Liver (tissue), 10 donors: ENCODE measurements around the gene AKIRIN1. TPM values are rescaled to one million over a fixed set of nuclear protein-coding genes. Genes with fewer than 3 reads are reported as not detected.
"Not testable (repeated sequence)": the region's sequence is repeated elsewhere in the genome, so short reads cannot be mapped to it uniquely, and the experiment has no call there.

ENCODE experiments used
- DNase-seq: peaks from one replicate; pipeline ENCODE4 v3.0.0-alpha.2; 2017; ENCODE audit warnings: low spot score
- H3K27ac ChIP-seq, 2 donors: one replicate each; pipeline ENCODE4 v1.7.0; 2013; ENCODE audit warnings: inconsistent platforms in 2 of 2, low read length in 2 of 2, control low read depth in 1 of 2, low read depth in 1 of 2, mild to moderate bottlenecking in 1 of 2
- H3K27me3 ChIP-seq, 4 donors: one replicate each; pipeline versions ENCODE4 v1.6.1 to v1.7.0; 2013; ENCODE audit warnings: low read length in 3 of 4, inconsistent platforms in 1 of 4, mild to moderate bottlenecking in 1 of 4, moderate library complexity in 1 of 4; ENCODE audit not compliant: control insufficient read depth in 4 of 4, insufficient read depth in 4 of 4
- H3K36me3 ChIP-seq, 4 donors: one replicate each; pipeline versions ENCODE4 v1.6.1 to v1.7.0; 2013; ENCODE audit warnings: low read length in 3 of 4, mild to moderate bottlenecking in 3 of 4, low read depth in 1 of 4, moderate library complexity in 1 of 4; ENCODE audit not compliant: control insufficient read depth in 4 of 4, insufficient read depth in 3 of 4
- H3K4me1 ChIP-seq, 4 donors: one replicate each; pipeline versions ENCODE4 v1.6.1 to v1.7.0; 2013; ENCODE audit warnings: low read length in 3 of 4, mild to moderate bottlenecking in 3 of 4, moderate library complexity in 1 of 4; ENCODE audit not compliant: control insufficient read depth in 4 of 4, insufficient read depth in 4 of 4
- H3K4me3 ChIP-seq, 3 donors: one replicate each; pipeline versions ENCODE4 v1.6.1 to v1.7.0; 2013; ENCODE audit warnings: low read length in 3 of 3, control low read depth in 1 of 3, low read depth in 1 of 3, mild to moderate bottlenecking in 1 of 3
- H3K9ac ChIP-seq, 2 donors: one replicate each; pipeline ENCODE4 v1.7.0; 2013; ENCODE audit warnings: low read length in 2 of 2, mild to moderate bottlenecking in 2 of 2, moderate library complexity in 2 of 2, control low read depth in 1 of 2, low read depth in 1 of 2
- H3K9me3 ChIP-seq, 4 donors: one replicate each; pipeline versions ENCODE4 v1.6.1 to v1.7.0; 2013; ENCODE audit warnings: low read length in 3 of 4; ENCODE audit not compliant: control insufficient read depth in 4 of 4
- FOXA1 ChIP-seq: IDR thresholded peaks from 2 replicates; pipeline ENCODE4 v1.6.1; 2016; ENCODE audit warnings: antibody characterized with exemption
- HNF4G ChIP-seq: IDR thresholded peaks from 2 replicates; pipeline ENCODE4 v1.6.1; 2016; ENCODE audit warnings: antibody characterized with exemption
- NR2F2 ChIP-seq: IDR thresholded peaks from 2 replicates; pipeline ENCODE4 v1.6.1; 2016; ENCODE audit warnings: antibody characterized with exemption
- SP1 ChIP-seq: IDR thresholded peaks from 2 replicates; pipeline ENCODE4 v1.6.1; 2018; ENCODE audit warnings: antibody characterized with exemption, mild to moderate bottlenecking
- WGBS: extraction: QIAGEN DNeasy Blood & Tissue Kit; methylation state at CpG from one replicate; pipeline ENCODE4 v1.1.7; 2013; 5-methylcytosine and 5-hydroxymethylcytosine counted together
- polyA plus RNA-seq, 2 donors: library from polyadenylated mRNA; stranded (reverse) in 1 of 2; unstranded in 1 of 2; fragments of 200-250 nt in 1 of 2; fragments of >200 nt in 1 of 2; fragmentation: Nextera tagmentation in 1 of 2; extraction: Ambion mirVana in 1 of 2; gene quantifications; one replicate each; pipeline versions ENCODE4 v1.2.1 to v1.2.3, GENCODE V29; 2013 to 2015
- small RNA-seq: library from RNA; depleted of rRNA; stranded (forward); fragments of <200 nt; gene quantifications from one replicate; pipeline ENCODE3, GENCODE V24; 2014
- total RNA-seq, 2 donors: library from RNA; depleted of rRNA; stranded (reverse); fragments of >200 nt; gene quantifications; one replicate each; pipeline ENCODE4 v1.2.3, GENCODE V29; 2014
- TF ChIP-seq, protein P1 (sequence below): IDR thresholded peaks from 2 replicates; pipeline ENCODE4 v1.6.1; 2016; ENCODE audit warnings: antibody characterized with exemption, mild to moderate bottlenecking
- TF ChIP-seq, protein P2 (sequence below): IDR thresholded peaks from 2 replicates; pipeline ENCODE4 v1.6.1; 2016; ENCODE audit warnings: antibody characterized with exemption
- TF ChIP-seq, protein P3 (sequence below): fragments of 150-350 bp; IDR thresholded peaks from 2 replicates; pipeline ENCODE4 v1.5.1; 2017; ENCODE audit warnings: improper control_type of control experiment, low read depth, low read length; ENCODE audit not compliant: missing input control
- donor health status: healthy.
- donor health status: healthy.
- donor health status: healthy.
- donor health status: healthy.
- donor health status: healthy.

AKIRIN1 gene
- total and polyA plus RNA-seq, 4 donors = 18.2 to 52.4 (median 26.8) TPM

DNA sequence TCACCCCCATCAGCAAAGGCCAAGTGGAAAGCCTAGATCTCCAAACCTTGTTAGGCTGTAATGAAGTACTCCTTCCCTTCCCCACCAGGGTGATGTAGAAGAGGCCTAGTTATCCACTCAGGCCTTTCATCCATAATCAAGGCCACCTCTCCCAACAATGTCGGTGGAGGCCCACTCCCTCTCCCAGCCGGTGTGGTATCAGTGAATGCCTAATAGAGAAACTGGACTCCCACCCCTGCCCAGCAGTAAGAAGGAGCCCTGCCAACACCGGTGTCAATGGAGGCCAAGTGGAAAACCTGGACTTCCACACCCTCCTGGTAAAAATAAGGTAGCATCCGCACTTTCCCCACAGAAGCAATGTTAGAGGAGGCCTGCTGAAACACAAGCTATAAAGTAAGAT is 58.9 kb downstream of the AKIRIN1 start:
- Histone ChIP-seq H3K36me3 (peaks cover 0 to 11% (median 4%) of the 10 kb centered on the region in 4 donors), H3K9me3 (no peaks in the 10 kb centered on the region), H3K27ac (no peak overlapping the region), H3K4me3 (no peak overlapping the region), H3K4me1 (no peaks in the 10 kb centered on the region), H3K9ac (no peak overlapping the region), H3K27me3 (no peaks in the 10 kb centered on the region)
- 96% methylated on average over 4 of the region's 4 CpGs for WGBS
- TF ChIP-seq SP1 (no peak), HNF4G (no peak)
- TF ChIP-seq, protein P1, sequence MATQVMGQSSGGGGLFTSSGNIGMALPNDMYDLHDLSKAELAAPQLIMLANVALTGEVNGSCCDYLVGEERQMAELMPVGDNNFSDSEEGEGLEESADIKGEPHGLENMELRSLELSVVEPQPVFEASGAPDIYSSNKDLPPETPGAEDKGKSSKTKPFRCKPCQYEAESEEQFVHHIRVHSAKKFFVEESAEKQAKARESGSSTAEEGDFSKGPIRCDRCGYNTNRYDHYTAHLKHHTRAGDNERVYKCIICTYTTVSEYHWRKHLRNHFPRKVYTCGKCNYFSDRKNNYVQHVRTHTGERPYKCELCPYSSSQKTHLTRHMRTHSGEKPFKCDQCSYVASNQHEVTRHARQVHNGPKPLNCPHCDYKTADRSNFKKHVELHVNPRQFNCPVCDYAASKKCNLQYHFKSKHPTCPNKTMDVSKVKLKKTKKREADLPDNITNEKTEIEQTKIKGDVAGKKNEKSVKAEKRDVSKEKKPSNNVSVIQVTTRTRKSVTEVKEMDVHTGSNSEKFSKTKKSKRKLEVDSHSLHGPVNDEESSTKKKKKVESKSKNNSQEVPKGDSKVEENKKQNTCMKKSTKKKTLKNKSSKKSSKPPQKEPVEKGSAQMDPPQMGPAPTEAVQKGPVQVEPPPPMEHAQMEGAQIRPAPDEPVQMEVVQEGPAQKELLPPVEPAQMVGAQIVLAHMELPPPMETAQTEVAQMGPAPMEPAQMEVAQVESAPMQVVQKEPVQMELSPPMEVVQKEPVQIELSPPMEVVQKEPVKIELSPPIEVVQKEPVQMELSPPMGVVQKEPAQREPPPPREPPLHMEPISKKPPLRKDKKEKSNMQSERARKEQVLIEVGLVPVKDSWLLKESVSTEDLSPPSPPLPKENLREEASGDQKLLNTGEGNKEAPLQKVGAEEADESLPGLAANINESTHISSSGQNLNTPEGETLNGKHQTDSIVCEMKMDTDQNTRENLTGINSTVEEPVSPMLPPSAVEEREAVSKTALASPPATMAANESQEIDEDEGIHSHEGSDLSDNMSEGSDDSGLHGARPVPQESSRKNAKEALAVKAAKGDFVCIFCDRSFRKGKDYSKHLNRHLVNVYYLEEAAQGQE = no peak
- no peak for DNase-seq

DNA sequence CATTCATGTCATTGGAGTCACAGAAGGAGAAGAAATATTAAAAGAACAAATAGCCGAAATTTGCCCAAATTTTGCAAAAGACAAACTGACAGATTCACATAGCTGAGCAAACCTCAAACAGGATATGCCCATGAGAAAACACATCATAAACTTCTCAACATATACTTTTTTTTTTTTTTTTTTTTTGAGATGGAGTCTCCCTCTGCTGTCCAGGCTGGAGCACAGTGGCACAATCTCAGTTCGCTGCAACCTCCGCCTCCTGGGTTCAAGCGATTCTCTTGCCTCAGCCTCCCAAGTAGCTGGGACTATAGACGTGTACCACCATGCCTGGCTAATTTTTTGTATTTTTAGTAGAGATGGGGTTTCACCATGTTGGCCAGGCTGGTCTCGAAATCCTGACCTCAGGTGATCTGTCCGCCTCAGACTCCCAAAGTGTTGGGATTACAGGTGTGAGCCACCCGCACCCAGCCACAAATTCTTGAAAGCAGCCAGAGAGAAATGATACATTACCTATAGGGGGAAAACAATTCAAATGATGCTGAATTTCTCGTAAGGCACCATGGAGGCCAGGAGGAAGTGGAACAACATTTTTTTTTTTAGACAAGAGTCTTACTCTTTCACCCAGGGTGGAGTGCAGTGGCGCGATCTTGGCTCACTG is 60.2 kb downstream of the AKIRIN1 start:
- H3K9me3 ChIP-seq, H3K9ac ChIP-seq, H3K4me3 ChIP-seq, H3K27ac ChIP-seq, DNase-seq, H3K4me1 ChIP-seq, H3K27me3 ChIP-seq: not testable (repeated sequence)
- 87% methylated on average over 11 of the region's 11 CpGs for WGBS
- H3K36me3 ChIP-seq = peaks cover 0 to 11% (median 3%) of the 10 kb centered on the region in 4 donors

DNA sequence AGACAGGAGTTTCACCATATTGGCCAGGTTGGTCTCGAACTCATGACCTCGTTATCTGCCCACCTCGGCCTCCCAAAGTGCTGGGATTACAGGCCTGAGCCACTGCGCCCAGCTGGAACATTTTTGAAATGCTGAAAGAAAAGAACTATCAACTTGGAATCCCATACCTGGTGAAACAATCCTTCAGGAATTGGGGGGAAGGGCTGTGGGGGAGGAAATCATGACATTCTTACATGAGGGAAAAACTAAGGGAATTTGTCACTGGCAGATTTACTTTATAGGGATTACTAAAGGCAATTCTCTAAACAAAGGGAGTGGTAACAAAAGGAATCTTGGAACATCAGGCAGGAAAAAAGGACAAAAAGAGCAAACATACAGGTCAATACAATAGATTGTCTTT is 60.9 kb downstream of the AKIRIN1 start:
- TF ChIP-seq NR2F2 (no peak), SP1 (no peak), HNF4G (no peak), FOXA1 (no peak)
- TF ChIP-seq, protein P2, sequence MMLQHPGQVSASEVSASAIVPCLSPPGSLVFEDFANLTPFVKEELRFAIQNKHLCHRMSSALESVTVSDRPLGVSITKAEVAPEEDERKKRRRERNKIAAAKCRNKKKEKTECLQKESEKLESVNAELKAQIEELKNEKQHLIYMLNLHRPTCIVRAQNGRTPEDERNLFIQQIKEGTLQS = no peak
- TF ChIP-seq, protein P3, sequence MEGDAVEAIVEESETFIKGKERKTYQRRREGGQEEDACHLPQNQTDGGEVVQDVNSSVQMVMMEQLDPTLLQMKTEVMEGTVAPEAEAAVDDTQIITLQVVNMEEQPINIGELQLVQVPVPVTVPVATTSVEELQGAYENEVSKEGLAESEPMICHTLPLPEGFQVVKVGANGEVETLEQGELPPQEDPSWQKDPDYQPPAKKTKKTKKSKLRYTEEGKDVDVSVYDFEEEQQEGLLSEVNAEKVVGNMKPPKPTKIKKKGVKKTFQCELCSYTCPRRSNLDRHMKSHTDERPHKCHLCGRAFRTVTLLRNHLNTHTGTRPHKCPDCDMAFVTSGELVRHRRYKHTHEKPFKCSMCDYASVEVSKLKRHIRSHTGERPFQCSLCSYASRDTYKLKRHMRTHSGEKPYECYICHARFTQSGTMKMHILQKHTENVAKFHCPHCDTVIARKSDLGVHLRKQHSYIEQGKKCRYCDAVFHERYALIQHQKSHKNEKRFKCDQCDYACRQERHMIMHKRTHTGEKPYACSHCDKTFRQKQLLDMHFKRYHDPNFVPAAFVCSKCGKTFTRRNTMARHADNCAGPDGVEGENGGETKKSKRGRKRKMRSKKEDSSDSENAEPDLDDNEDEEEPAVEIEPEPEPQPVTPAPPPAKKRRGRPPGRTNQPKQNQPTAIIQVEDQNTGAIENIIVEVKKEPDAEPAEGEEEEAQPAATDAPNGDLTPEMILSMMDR = no peak
- no peak for DNase-seq
- Histone ChIP-seq H3K9me3 (no peaks in the 10 kb centered on the region), H3K27ac (no peak overlapping the region), H3K4me1 (no peaks in the 10 kb centered on the region), H3K36me3 (peaks cover 0 to 8% (median 1%) of the 10 kb centered on the region in 4 donors), H3K9ac (no peak overlapping the region), H3K4me3 (no peak overlapping the region), H3K27me3 (no peaks in the 10 kb centered on the region)
- WGBS = 90% methylated on average over 4 of the region's 4 CpGs

DNA sequence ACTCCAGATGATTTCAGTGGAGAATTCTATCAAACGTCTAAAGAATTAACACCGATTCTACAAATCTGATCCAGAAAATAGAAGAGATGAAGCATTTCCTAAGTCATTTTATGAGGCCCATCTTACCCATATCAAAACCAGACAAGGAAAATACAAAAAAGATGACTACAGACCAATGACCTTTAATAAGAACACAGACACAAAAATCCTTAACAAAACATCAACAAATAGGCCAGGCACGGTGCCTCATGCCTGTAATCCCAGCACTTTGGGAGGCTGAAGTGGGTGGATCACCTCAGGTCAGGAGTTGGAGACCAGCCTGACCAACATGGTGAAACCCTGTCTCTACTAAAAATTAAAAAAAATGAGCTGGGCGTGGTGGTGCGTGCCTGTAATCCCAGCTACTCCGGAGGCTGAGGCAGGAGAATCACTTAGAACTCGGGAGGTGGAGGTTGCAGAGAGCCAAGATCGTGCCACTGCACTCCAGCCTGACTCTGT is 64.2 kb downstream of the AKIRIN1 start:
- H3K36me3 ChIP-seq, H3K4me1 ChIP-seq, H3K27me3 ChIP-seq, H3K9me3 ChIP-seq, H3K4me3 ChIP-seq, H3K9ac ChIP-seq, DNase-seq, H3K27ac ChIP-seq: not testable (repeated sequence)
- WGBS = 94% methylated on average over 8 of the region's 8 CpGs

Small RNA genes lying within 50 kb of the gene (small RNA-seq; reads per million reads assigned to genes)
- not detected for gene RF00019

Other genes with a start within 250 kb of the AKIRIN1 start
- gene RRAGC, start 131.5 kb upstream of the AKIRIN1 start, total RNA-seq = 10 to 100 TPM in 1 of 2 donors, 1 to 10 TPM in 1; 6.6 to 10.1 TPM
- 1 to 10 TPM; 6.7 to 7.7 TPM for gene RRAGC, start 131.5 kb upstream of the AKIRIN1 start, polyA plus RNA-seq
- gene MYCBP, start 117.9 kb upstream of the AKIRIN1 start, total RNA-seq = 10 to 100 TPM in 1 of 2 donors, 1 to 10 TPM in 1; 8.2 to 12.5 TPM
- gene MYCBP, start 117.9 kb upstream of the AKIRIN1 start, polyA plus RNA-seq = 10 to 100 TPM in 1 of 2 donors, 1 to 10 TPM in 1; 7.8 to 21.2 TPM
- gene GJA9, start 109.7 kb upstream of the AKIRIN1 start, total RNA-seq = not detected
- gene GJA9, start 109.7 kb upstream of the AKIRIN1 start, polyA plus RNA-seq = not detected
- gene RHBDL2, start 49.4 kb upstream of the AKIRIN1 start, total RNA-seq = under 1 TPM; 0.14 to 0.17 TPM
- under 1 TPM in 1 of 2 donors, not detected in 1; 0.28 TPM for gene RHBDL2, start 49.4 kb upstream of the AKIRIN1 start, polyA plus RNA-seq
- 100 to 1,000 TPM; 193 to 213 TPM for gene NDUFS5, start 35.1 kb downstream of the AKIRIN1 start, total RNA-seq
- 100 to 1,000 TPM; 259 to 308 TPM for gene NDUFS5, start 35.1 kb downstream of the AKIRIN1 start, polyA plus RNA-seq
- 100 to 1,000 TPM in 1 of 2 donors, 10 to 100 TPM in 1; 62.1 to 216 TPM for gene MACF1, start 213.4 kb downstream of the AKIRIN1 start, total RNA-seq
- gene MACF1, start 213.4 kb downstream of the AKIRIN1 start, polyA plus RNA-seq = 10 to 100 TPM; 23.3 to 40.2 TPM